A673 (cell line): Measurements from ENCODE around the gene CSTF3. TPM values are rescaled to one million over a fixed set of nuclear protein-coding genes. Genes with fewer than 3 reads are reported as not detected.

Experiments
- BruUV-seq: library from RNA; stranded (reverse); fragments of 400-500 nt; replicated peaks from 2 replicates; lab custom pipeline; 2021; lab: Mats Ljungman, UMichigan
- CTCF ChIA-PET: fragments of 300-600 bp; sonication (Branson Sonifier 250); formaldehyde crosslinking; loops from one replicate; lab custom pipeline; 2022; ENCODE audit warnings: antibody characterized with exemption; lab: Charles Lee
- POLR2A ChIA-PET: fragments of 300-600 bp; sonication (Branson Sonifier 250); formaldehyde crosslinking; loops from one replicate; lab custom pipeline; 2022; ENCODE audit warnings: antibody characterized with exemption; ENCODE audit not compliant: low non-redundant PET; lab: Charles Lee
- DNase-seq: peaks from one replicate; pipeline ENCODE4 v3.0.0-alpha.2; 2015; ENCODE audit warnings: low spot score
- H3K27ac ChIP-seq: fragments of 200-600 bp; sonication (generic); 2 replicates; pipeline ENCODE4 v1.5.1; 2016; ENCODE audit warnings: mixed run types, low read depth, mild to moderate bottlenecking, mixed read lengths, antibody characterized with exemption, low read length; ENCODE audit not compliant: poor library complexity, severe bottlenecking
- H3K27me3 ChIP-seq: fragments of 200-600 bp; sonication (generic); replicated peaks from 2 replicates; pipeline ENCODE4 v1.6.1; 2017; ENCODE audit warnings: mixed run types, low read depth, mild to moderate bottlenecking, mixed read lengths, antibody characterized with exemption, low read length; ENCODE audit not compliant: insufficient read depth, poor library complexity
- H3K36me3 ChIP-seq: fragments of 200-600 bp; sonication (generic); 2 replicates; pipeline ENCODE4 v1.6.1; 2016; ENCODE audit warnings: mixed run types, mild to moderate bottlenecking, mixed read lengths, antibody characterized with exemption, low read length; ENCODE audit not compliant: insufficient read depth, poor library complexity, severe bottlenecking
- H3K4me1 ChIP-seq: fragments of 200-600 bp; sonication (generic); 2 replicates; pipeline ENCODE4 v1.6.1; 2017; ENCODE audit warnings: mixed run types, mild to moderate bottlenecking, mixed read lengths, antibody characterized with exemption, low read length; ENCODE audit not compliant: insufficient read depth, poor library complexity, severe bottlenecking
- H3K4me3 ChIP-seq: fragments of 200-600 bp; sonication (generic); 2 replicates; pipeline ENCODE4 v1.5.1; 2016; ENCODE audit warnings: low read depth, mixed run types, mild to moderate bottlenecking, mixed read lengths, low read length; ENCODE audit not compliant: poor library complexity, severe bottlenecking
- H3K9me3 ChIP-seq: fragments of 200-600 bp; sonication (generic); 2 replicates; pipeline ENCODE4 v1.6.1; 2016; ENCODE audit warnings: mixed run types, low read depth, mild to moderate bottlenecking, mixed read lengths, antibody characterized with exemption, low read length; ENCODE audit not compliant: poor library complexity, severe bottlenecking
- CTCF ChIP-seq: fragments of 300-800, 200-600 bp; sonication (generic); conservative IDR thresholded peaks from 2 replicates; pipeline ENCODE4 v1.5.1; 2017; ENCODE audit warnings: low read depth, mild to moderate bottlenecking, antibody characterized with exemption, low read length, moderate library complexity, mixed read lengths
- EZH2 ChIP-seq: fragments of 200-600 bp; sonication (generic); IDR thresholded peaks from 2 replicates; pipeline ENCODE4 v1.6.1; 2017; ENCODE audit warnings: borderline replicate concordance, low read depth, mild to moderate bottlenecking, mixed read lengths, antibody characterized with exemption, low read length; ENCODE audit not compliant: poor library complexity, severe bottlenecking
- intact Hi-C: fragments of 100-400 bp; cut with micrococcal nuclease; formaldehyde crosslinking; loops from one replicate; pipeline ENCODE4 v1.10.0; 2022; ENCODE audit not compliant: unreplicated experiment
- total RNA-seq: library from RNA; stranded (reverse); gene quantifications from 2 replicates; pipeline ENCODE4 v1.2.3, GENCODE V29; 2021

CSTF3 gene
- total RNA-seq, 1 experiment from 2014 or later = 121 TPM

GRCh38 chr11:33116535-33116934 is 44.7 kb downstream of the CSTF3 start:
- TF ChIP-seq CTCF (no peak), EZH2 (no peak)
- POLR2A ChIA-PET = no interaction called here
- DNase-seq = no peak

GRCh38 chr11:33110083-33110482 is 51.2 kb downstream of the CSTF3 start:
- ChIA-PET CTCF (no interaction called here), POLR2A (no interaction called here)
- intact Hi-C loops = no loop called here
- H3K4me3 ChIP-seq = no peak overlapping the region
- H3K9me3 ChIP-seq = no peaks in the 10 kb centered on the region
- H3K27me3 ChIP-seq = no peaks in the 10 kb centered on the region
- TF ChIP-seq CTCF (no peak), EZH2 (no peak)
- H3K4me1 ChIP-seq = no peaks in the 10 kb centered on the region
- no peak for DNase-seq
- no peaks in the 10 kb centered on the region for H3K36me3 ChIP-seq
- BruUV-seq = no TSS peak
- no peak overlapping the region for H3K27ac ChIP-seq

More at GRCh38 chr11:33116535-33116934, 44.7 kb downstream of the CSTF3 start:
- no TSS peak for BruUV-seq
- Histone ChIP-seq H3K27me3 (no peaks in the 10 kb centered on the region), H3K27ac (no peak overlapping the region), H3K36me3 (no peaks in the 10 kb centered on the region), H3K4me1 (peaks cover 7% of the 10 kb centered on the region), H3K4me3 (no peak overlapping the region), H3K9me3 (no peaks in the 10 kb centered on the region)
- CTCF ChIA-PET = no interaction called here
- intact Hi-C loops = no loop called here

- TF ChIP-seq CTCF (no peak), EZH2 (no peak)
- intact Hi-C loops = no loop called here
- H3K27me3 ChIP-seq = no peaks in the 10 kb centered on the region
- H3K9me3 ChIP-seq = no peaks in the 10 kb centered on the region
- ChIA-PET CTCF (no interaction called here), POLR2A (no interaction called here)
- no TSS peak for BruUV-seq
- H3K4me1 ChIP-seq = no peaks in the 10 kb centered on the region
- no peaks in the 10 kb centered on the region for H3K36me3 ChIP-seq
- DNase-seq = no peak
- no peak overlapping the region for H3K4me3 ChIP-seq
- no peak overlapping the region for H3K27ac ChIP-seq
These were observed 51.9 kb downstream of the CSTF3 start for GRCh38 chr11:33109294-33109895.
